H1 (cell line): ENCODE measurements around the gene GABPA. TPM values are rescaled to one million over a fixed set of nuclear protein-coding genes. Genes with fewer than 3 reads are reported as not detected.

Experiments
- CTCF ChIA-PET: fragments of 300-600 bp; sonication (Branson Sonifier 250); formaldehyde crosslinking; loops from one replicate; lab custom pipeline; 2021; ENCODE audit not compliant: partially characterized antibody; lab: Charles Lee
- POLR2A ChIA-PET: fragments of 300-600 bp; sonication (Branson Sonifier 250); formaldehyde crosslinking; loops from one replicate; lab custom pipeline; 2021; ENCODE audit warnings: inconsistent platforms; ENCODE audit not compliant: partially characterized antibody; lab: Charles Lee
- DNase-seq, 2 experiments: peaks; one replicate each; pipeline versions ENCODE4 v3.0.0 to v3.0.0-alpha.2; 2010 to 2022; ENCODE audit warnings: low spot score in 2 of 2, low read depth in 1 of 2, mixed read lengths in 1 of 2
- FAIRE-seq: peaks from 2 replicates; lab custom pipeline; 2011; peaks lifted over from hg19 to GRCh38; lab: Jason Lieb, UNC
- H2AFZ ChIP-seq: 2 replicates; pipeline ENCODE4 v1.8.1; 2012; ENCODE audit warnings: low read length, inconsistent platforms
- H2AK5ac ChIP-seq: 2 replicates; pipeline ENCODE4 v1.6.1; 2013; ENCODE audit warnings: low read depth, low read length
- H2BK120ac ChIP-seq: replicated peaks from 2 replicates; pipeline ENCODE3; 2013; ENCODE audit warnings: low read depth, low read length, inconsistent platforms
- H2BK12ac ChIP-seq: 2 replicates; pipeline ENCODE4 v1.6.1; 2013; ENCODE audit warnings: low read depth, low read length
- H2BK15ac ChIP-seq: 2 replicates; pipeline ENCODE4 v1.6.1; 2013; ENCODE audit warnings: low read length
- H2BK20ac ChIP-seq: 2 replicates; pipeline ENCODE4 v1.6.1; 2013; ENCODE audit warnings: low read length
- H2BK5ac ChIP-seq: 2 replicates; pipeline ENCODE4 v1.6.1; 2013; ENCODE audit warnings: low read depth, low read length
- H3K14ac ChIP-seq: 2 replicates; pipeline ENCODE4 v1.6.1; 2013; ENCODE audit warnings: inconsistent platforms; ENCODE audit not compliant: insufficient read length
- H3K18ac ChIP-seq: 2 replicates; pipeline ENCODE4 v1.6.1; 2013; ENCODE audit warnings: low read length; ENCODE audit errors: extremely low read depth
- H3K23ac ChIP-seq: 2 replicates; pipeline ENCODE4 v1.6.1; 2013; ENCODE audit warnings: inconsistent platforms; ENCODE audit not compliant: insufficient read length
- H3K23me2 ChIP-seq: 2 replicates; pipeline ENCODE4 v1.6.1; 2013; ENCODE audit warnings: low read depth, low read length
- H3K27ac ChIP-seq: 2 replicates; pipeline ENCODE4 v1.6.1; 2011; ENCODE audit warnings: low read depth, low read length, inconsistent platforms
- H3K27me3 ChIP-seq, 4 experiments: replicated peaks in 1 of 4; 1 replicate in 1 of 4; 2 replicates in 3 of 4; pipeline versions ENCODE4 v1.6.1 to v1.8.1; 2011 to 2013; ENCODE audit warnings: low read length in 3 of 4, mild to moderate bottlenecking in 3 of 4, inconsistent platforms in 2 of 4, mixed read lengths in 2 of 4, moderate library complexity in 1 of 4; ENCODE audit not compliant: control insufficient read depth in 3 of 4, insufficient read depth in 3 of 4; ENCODE audit errors: extremely low read depth in 1 of 4
- H3K36me3 ChIP-seq, 4 experiments: 2 replicates each; pipeline versions ENCODE4 v1.6.1 to v1.8.1; 2011 to 2013; ENCODE audit warnings: mild to moderate bottlenecking in 4 of 4, low read length in 3 of 4, moderate library complexity in 2 of 4, control low read depth in 1 of 4, inconsistent platforms in 1 of 4; ENCODE audit not compliant: insufficient read depth in 4 of 4, control insufficient read depth in 2 of 4
- H3K4ac ChIP-seq: replicated peaks from 2 replicates; pipeline ENCODE3; 2013; ENCODE audit warnings: low read length, low read depth, mixed read lengths, inconsistent platforms; ENCODE audit not compliant: insufficient read length
- H3K4me1 ChIP-seq, 4 experiments: replicated peaks in 1 of 4; 1 replicate in 1 of 4; 2 replicates in 3 of 4; pipeline versions ENCODE4 v1.6.1 to v1.8.1; 2011 to 2013; ENCODE audit warnings: low read length in 3 of 4, inconsistent platforms in 2 of 4, mixed read lengths in 1 of 4; ENCODE audit not compliant: insufficient read depth in 4 of 4, control insufficient read depth in 3 of 4
- H3K4me2 ChIP-seq, 2 experiments: 2 replicates each; pipeline versions ENCODE4 v1.6.1 to v1.8.1; 2011 to 2013; ENCODE audit warnings: low read depth in 2 of 2, low read length in 2 of 2, control low read depth in 1 of 2, inconsistent platforms in 1 of 2, mild to moderate bottlenecking in 1 of 2; ENCODE audit not compliant: insufficient read depth in 1 of 2
- H3K4me3 ChIP-seq, 4 experiments: fragments of 200-600, 300-600 bp in 1 of 4; sonication (generic), shearing (Covaris generic), sonication (Bioruptor Twin) in 1 of 4; 2 replicates each; pipeline versions ENCODE4 v1.5.1 to v1.8.1; 2011 to 2016; ENCODE audit warnings: low read length in 4 of 4, low read depth in 3 of 4, control low read depth in 2 of 4, inconsistent platforms in 2 of 4, mild to moderate bottlenecking in 2 of 4, mixed read lengths in 1 of 4, moderate library complexity in 1 of 4; ENCODE audit not compliant: insufficient read depth in 2 of 4; ENCODE audit errors: extremely low read depth in 1 of 4
- H3K56ac ChIP-seq: replicated peaks from 2 replicates; pipeline ENCODE3; 2013; ENCODE audit warnings: low read depth, mild to moderate bottlenecking, mixed read lengths, low read length, inconsistent platforms; ENCODE audit not compliant: insufficient read length
- H3K79me1 ChIP-seq: 2 replicates; pipeline ENCODE4 v1.6.1; 2013; ENCODE audit warnings: low read depth, low read length, control low read depth
- H3K79me2 ChIP-seq, 2 experiments: 2 replicates each; pipeline versions ENCODE4 v1.6.1 to v1.8.1; 2012 to 2013; ENCODE audit warnings: low read length in 2 of 2, mild to moderate bottlenecking in 2 of 2, inconsistent platforms in 1 of 2; ENCODE audit not compliant: insufficient read depth in 2 of 2, control insufficient read depth in 1 of 2
- H3K9ac ChIP-seq, 4 experiments: replicated peaks in 1 of 4; 1 replicate in 1 of 4; 2 replicates in 3 of 4; pipeline versions ENCODE4 v1.6.1 to v1.8.1; 2011 to 2013; ENCODE audit warnings: low read depth in 3 of 4, low read length in 3 of 4, control low read depth in 2 of 4, mild to moderate bottlenecking in 2 of 4, moderate library complexity in 2 of 4, inconsistent platforms in 1 of 4; ENCODE audit errors: extremely low read depth in 1 of 4
- H3K9me3 ChIP-seq, 2 experiments: 2 replicates each; pipeline versions ENCODE4 v1.6.1 to v1.8.1; 2012 to 2013; ENCODE audit warnings: mild to moderate bottlenecking in 2 of 2, moderate library complexity in 2 of 2, control low read depth in 1 of 2, inconsistent platforms in 1 of 2, low read depth in 1 of 2, low read length in 1 of 2, mixed read lengths in 1 of 2; ENCODE audit not compliant: insufficient read depth in 2 of 2
- H4K20me1 ChIP-seq, 2 experiments: replicated peaks in 1 of 2; 2 replicates each; pipeline versions ENCODE3 to v1.8.1; 2011 to 2013; ENCODE audit warnings: inconsistent platforms in 2 of 2, low read length in 2 of 2, mild to moderate bottlenecking in 1 of 2; ENCODE audit not compliant: insufficient read depth in 2 of 2, control insufficient read depth in 1 of 2
- H4K5ac ChIP-seq: 2 replicates; pipeline ENCODE4 v1.6.1; 2013; ENCODE audit warnings: low read length, low read depth, mixed read lengths, inconsistent platforms; ENCODE audit not compliant: insufficient read length
- H4K8ac ChIP-seq: 2 replicates; pipeline ENCODE4 v1.8.0; 2013; ENCODE audit warnings: mild to moderate bottlenecking, moderate library complexity, low read length, inconsistent platforms; ENCODE audit not compliant: insufficient read depth; ENCODE audit errors: extremely low read depth
- H4K91ac ChIP-seq: replicated peaks from 2 replicates; pipeline ENCODE3; 2013; ENCODE audit warnings: low read length, mixed read lengths, inconsistent platforms; ENCODE audit not compliant: insufficient read length
- BACH1 ChIP-seq: IDR thresholded peaks from 2 replicates; pipeline ENCODE4 v1.6.1; 2012; ENCODE audit warnings: low read length, improper control_type of control experiment
- BRCA1 ChIP-seq: IDR thresholded peaks from 2 replicates; pipeline ENCODE4 v1.6.1; 2012; ENCODE audit warnings: low read depth, low read length, improper control_type of control experiment
- CBX8 ChIP-seq: fragments of 300-800, 300-1000 bp; sonication (generic); IDR thresholded peaks from 2 replicates; pipeline ENCODE4 v1.7.1; 2016; ENCODE audit warnings: low read depth, low read length, borderline replicate concordance
- CEBPB ChIP-seq: IDR thresholded peaks from 2 replicates; pipeline ENCODE4 v1.6.1; 2012; ENCODE audit warnings: low read depth, low read length
- EZH2 ChIP-seq: fragments of 200-600 bp; sonication (generic); IDR thresholded peaks from 2 replicates; pipeline ENCODE4 v1.7.1; 2012; ENCODE audit warnings: low read depth, mild to moderate bottlenecking, moderate library complexity, low read length, inconsistent platforms; ENCODE audit not compliant: severe bottlenecking
- JUN ChIP-seq: IDR thresholded peaks from 2 replicates; pipeline ENCODE4 v1.6.1; 2011; ENCODE audit warnings: low read depth, mild to moderate bottlenecking, improper control_type of control experiment, low read length
- KDM1A ChIP-seq: fragments of 200-600, 300-600 bp; sonication (generic); IDR thresholded peaks from 2 replicates; pipeline ENCODE4 v1.7.1; 2016; ENCODE audit warnings: mild to moderate bottlenecking, low read length, borderline replicate concordance
- KDM4A ChIP-seq: IDR thresholded peaks from one replicate; pipeline ENCODE4 v1.7.1; 2012; ENCODE audit warnings: low read depth, mild to moderate bottlenecking, moderate library complexity, low read length, inconsistent platforms; ENCODE audit not compliant: severe bottlenecking
- NRF1 ChIP-seq: IDR thresholded peaks from 2 replicates; pipeline ENCODE4 v1.6.1; 2011; ENCODE audit warnings: mild to moderate bottlenecking, low read depth, low read length, improper control_type of control experiment
- RNF2 ChIP-seq: fragments of 200-900, 300-1000 bp; sonication (generic); IDR thresholded peaks from 2 replicates; pipeline ENCODE4 v1.7.1; 2016; ENCODE audit warnings: borderline replicate concordance, low read depth, mild to moderate bottlenecking, antibody characterized with exemption, low read length; ENCODE audit not compliant: poor library complexity, severe bottlenecking; ENCODE audit errors: missing control alignments
- RXRA ChIP-seq: IDR thresholded peaks from 2 replicates; pipeline ENCODE4 v1.6.1; 2011; ENCODE audit warnings: low read depth, mild to moderate bottlenecking, low read length, moderate library complexity; ENCODE audit not compliant: insufficient read depth
- SP2 ChIP-seq: IDR thresholded peaks from 2 replicates; pipeline ENCODE4 v1.6.1; 2012; ENCODE audit warnings: mild to moderate bottlenecking, low read length, inconsistent platforms
- TAF7 ChIP-seq: optimal IDR thresholded peaks from 2 replicates; pipeline ENCODE3; 2011; ENCODE audit warnings: low read depth, mild to moderate bottlenecking, inconsistent platforms, low read length, moderate library complexity, borderline replicate concordance
- TCF12 ChIP-seq: IDR thresholded peaks from 2 replicates; pipeline ENCODE4 v1.6.1; 2011; ENCODE audit warnings: low read depth, mild to moderate bottlenecking, low read length
- YY1 ChIP-seq: IDR thresholded peaks from 2 replicates; pipeline ENCODE4 v1.6.1; 2011; ENCODE audit warnings: low read depth, mild to moderate bottlenecking, low read length
- WGBS, 2 experiments: shearing (Covaris generic) in 1 of 2; methylation state at CpG; one replicate each; pipeline versions ENCODE4 v1.1.6 to v1.1.7; 2013 to 2015; ENCODE audit warnings: low lambda C conversion rate in 2 of 2, mixed read lengths in 2 of 2, inconsistent platforms in 1 of 2, low coverage in 1 of 2, missing lambda C conversion rate in 1 of 2; ENCODE audit not compliant: insufficient replicate concordance in 2 of 2, insufficient coverage in 1 of 2, insufficient read length in 1 of 2; ENCODE audit errors: extremely low coverage in 1 of 2, missing lambda C conversion rate in 1 of 2; 5-methylcytosine and 5-hydroxymethylcytosine counted together
- polyA plus RNA-seq, 7 experiments: library from polyadenylated mRNA; depleted of rRNA in 3 of 7; stranded (reverse) in 5 of 7; unstranded in 2 of 7; fragments of >200 nt in 5 of 7; fragments of 200-250 nt in 2 of 7; gene quantifications; 1 replicate in 5 of 7; 2 replicates in 1 of 7; 4 replicates in 1 of 7; pipeline versions ENCODE4 v1.2.1 to v1.2.3, GENCODE V29; 2011 to 2013; ENCODE audit warnings: missing spikeins in 2 of 7, mixed read lengths in 2 of 7
- total RNA-seq: library from RNA; stranded (reverse); fragmentation: NEBNext Ultra II Directional; extraction: Animal tissue kit (Norgen Biotek cat#: 25700); gene quantifications from 2 replicates; pipeline ENCODE4 v1.2.1, GENCODE V29; 2021

GABPA gene
- total and polyA plus RNA-seq, 2 of the 8 experiments (the other 6 are each of a cell fraction or from before 2014, with no cell fraction given) = 5.2 to 22.2 TPM

- H3K14ac ChIP-seq = no peak overlapping the region
- no peaks in the 10 kb centered on the region for H3K9me3 ChIP-seq
- H3K18ac ChIP-seq = no peak overlapping the region
- H3K36me3 ChIP-seq = no peaks in the 10 kb centered on the region
- H3K9ac ChIP-seq = no peak overlapping the region
- 81% methylated on average over 4 of the region's 4 CpGs; no CpG with 5 or more reads in 1 of the 2 experiments for WGBS, 2 experiments
- no peaks in the 10 kb centered on the region for H3K79me1 ChIP-seq
- H3K23ac ChIP-seq = no peak overlapping the region
- no peak overlapping the region for H2BK120ac ChIP-seq
- no peak overlapping the region for H4K91ac ChIP-seq
- CTCF ChIA-PET = interaction anchor here (1.1 to 1.4 kb wide), 3 partner anchors 9 to 198 kb away, joined by 3 to 7 read pairs (median 5); no protein-coding TSS in a partner anchor
- DNase-seq (no peak), FAIRE-seq (no peak)
- no peak overlapping the region for H2AK5ac ChIP-seq
- no peak overlapping the region for H2BK5ac ChIP-seq
- H3K56ac ChIP-seq = no peak overlapping the region
- H3K4me3 ChIP-seq = no peak overlapping the region
- H2BK12ac ChIP-seq = no peak overlapping the region
- POLR2A ChIA-PET = no interaction called here
- no peak overlapping the region for H3K27ac ChIP-seq
- H4K20me1 ChIP-seq = no peaks in the 10 kb centered on the region
- no peak overlapping the region for H2BK15ac ChIP-seq
- no peaks in the 10 kb centered on the region; the same call in 1 of the 2 replicates for H3K23me2 ChIP-seq
- H3K4me1 ChIP-seq = peaks cover 0 to 2% (median under 1%) of the 10 kb centered on the region in 4 experiments; a peak in 1 of 7 replicates
- H2BK20ac ChIP-seq = no peak overlapping the region
- H3K4me2 ChIP-seq = no peak overlapping the region
- no peak overlapping the region for H3K4ac ChIP-seq
- no peak overlapping the region for H2AFZ ChIP-seq
- no peaks in the 10 kb centered on the region for H3K27me3 ChIP-seq
- H3K79me2 ChIP-seq = no peaks in the 10 kb centered on the region
- no peak overlapping the region for H4K8ac ChIP-seq
- H4K5ac ChIP-seq = no peak overlapping the region
- no peak for TF ChIP-seq NRF1
- TF ChIP-seq KDM1A = no peak
- TF ChIP-seq CEBPB = no peak
- no peak for TF ChIP-seq BRCA1
- TF ChIP-seq TCF12 = no peak
- TF ChIP-seq YY1 = no peak
- no peak for TF ChIP-seq CBX8
- TF ChIP-seq TAF7 = no peak
- no peak for TF ChIP-seq RXRA
- no peak for TF ChIP-seq EZH2
- no peak for TF ChIP-seq SP2
- no peak for TF ChIP-seq RNF2
- no peak for TF ChIP-seq KDM4A
- TF ChIP-seq BACH1 = no peak
- no peak for TF ChIP-seq JUN
Measured at GRCh38 chr21:25806060-25806459, 71.3 kb downstream of the GABPA start.
